GM19351 (cell line): ENCODE data around the gene MARCO.
"Not testable (repeated sequence)": the region's sequence is repeated elsewhere in the genome, so short reads cannot be mapped to it uniquely, and the experiment has no call there.

Source experiments
- ATAC-seq: cut with Tn5 transposase; IDR thresholded peaks from one replicate; pipeline ENCODE4 v1.9.1; 2021; ENCODE audit warnings: mild to moderate bottlenecking, moderate library complexity; ENCODE audit not compliant: unreplicated experiment

MARCO gene

GRCh38 chr2:118925981-118926380 lies 16.0 kb upstream of the MARCO start:
- no peak for ATAC-seq

GRCh38 chr2:118929059-118929458 lies 12.9 kb upstream of the MARCO start:
- ATAC-seq, result no peak

GRCh38 chr2:118932949-118933348 lies 9.0 kb upstream of the MARCO start:
- ATAC-seq, result no peak

- no peak for ATAC-seq
Observed at GRCh38 chr2:118936306-118936705, 5.7 kb upstream of the MARCO start.

GRCh38 chr2:118936936-118937335 lies 5.1 kb upstream of the MARCO start:
- ATAC-seq, result no peak

GRCh38 chr2:118937817-118938216 lies 4.2 kb upstream of the MARCO start:
- no peak for ATAC-seq

- no peak for ATAC-seq
Observed at GRCh38 chr2:118939994-118940393, 2.0 kb upstream of the MARCO start.

GRCh38 chr2:118940486-118941120 lies 1.4 kb upstream of the MARCO start:
- ATAC-seq, result no peak

- ATAC-seq, result no peak
Observed at GRCh38 chr2:118943286-118943685, 1.3 kb downstream of the MARCO start.

- ATAC-seq, result no peak
Observed at GRCh38 chr2:118945881-118946280, 3.9 kb downstream of the MARCO start.

- ATAC-seq, result not testable (repeated sequence)
Observed at GRCh38 chr2:118948266-118948665, 6.3 kb downstream of the MARCO start.

- ATAC-seq, result no peak
Observed at GRCh38 chr2:118954297-118955060, 12.5 kb downstream of the MARCO start.

- no peak for ATAC-seq
Observed at GRCh38 chr2:118965737-118966136, 23.7 kb downstream of the MARCO start.

- ATAC-seq, result no peak
Observed at GRCh38 chr2:118967124-118967880, 25.3 kb downstream of the MARCO start.

- no peak for ATAC-seq
Observed at GRCh38 chr2:118968042-118968441, 26.0 kb downstream of the MARCO start.

- ATAC-seq, result no peak
Observed at GRCh38 chr2:118968961-118969733, 27.2 kb downstream of the MARCO start.

GRCh38 chr2:118969734-118970395 lies 27.9 kb downstream of the MARCO start:
- no peak for ATAC-seq

- no peak for ATAC-seq
Observed at GRCh38 chr2:118970396-118971135, 28.6 kb downstream of the MARCO start.

GRCh38 chr2:118971245-118972122 lies 29.5 kb downstream of the MARCO start:
- ATAC-seq, result no peak
